Right cardiac atrium (tissue), 5 donors: ENCODE measurements around the gene AMFR. TPM values are rescaled to one million over a fixed set of nuclear protein-coding genes. Genes with fewer than 3 reads are reported as not detected.

Source experiments
- ATAC-seq, 2 donors: fragments of 200-7000 bp; cut with Tn5 transposase; one replicate each; pipeline versions ENCODE4 v1.8.0 to v1.9.1; 2020; ENCODE audit warnings: moderate library complexity in 2 of 2, mild to moderate bottlenecking in 1 of 2
- DNase-seq, 3 donors: peaks; one replicate each; pipeline ENCODE4 v3.0.0-alpha.2; 2020
- H3K27ac ChIP-seq: one replicate; pipeline ENCODE4 v1.5.1; 2013; ENCODE audit warnings: mild to moderate bottlenecking, low read length, control low read depth, moderate library complexity
- H3K27me3 ChIP-seq: one replicate; pipeline ENCODE4 v1.6.1; 2013; ENCODE audit not compliant: control insufficient read depth, insufficient read depth
- H3K4me1 ChIP-seq: one replicate; pipeline ENCODE4 v1.6.1; 2013; ENCODE audit warnings: low read length; ENCODE audit not compliant: control insufficient read depth, insufficient read depth
- H3K4me3 ChIP-seq: one replicate; pipeline ENCODE4 v1.5.1; 2013; ENCODE audit warnings: low read length, control low read depth
- H3K9me3 ChIP-seq: one replicate; pipeline ENCODE4 v1.6.1; 2013; ENCODE audit warnings: low read length; ENCODE audit not compliant: control insufficient read depth
- WGBS: extraction: QIAGEN DNeasy Blood & Tissue Kit; methylation state at CpG from one replicate; pipeline ENCODE4 v1.1.7; 2013; 5-methylcytosine and 5-hydroxymethylcytosine counted together
- intact Hi-C, 4 donors: fragments of 100-400 bp; cut with DNase I; formaldehyde crosslinking; loops; one replicate each; pipeline versions ENCODE4 v1.11.0 to v1.14.0; 2022 to 2023
- polyA plus RNA-seq: library from polyadenylated mRNA; stranded (reverse); fragments of 200-250 nt; gene quantifications from one replicate; pipeline ENCODE4 v1.2.3, GENCODE V29; 2013
- total RNA-seq, 4 donors: library from RNA; stranded (reverse); fragmentation: NEBNext Ultra II Directional; extraction: Animal tissue kit (Norgen Biotek cat#: 25700); gene quantifications; one replicate each; pipeline ENCODE4 v1.2.1, GENCODE V29; 2021
- donor health status: healthy with polysubstance abuse.
- donor health status: DM: no; HTN: yes; CAD: no.
- donor health status: DM: no; HTN: no; CAD: no.
- donor health status: DM: no; HTN: yes; CAD: no; lungs with severe emphysema.
- donor health status: DM: yes; HTN: yes; CAD: no.

The AMFR gene
- total and polyA plus RNA-seq, 5 donors, result 52.3 to 103 (median 89.5) TPM

GRCh38 chr16:56317998-56318826, 107.1 kb downstream of the AMFR start:
- Histone ChIP-seq H3K4me1 (no peaks in the 10 kb centered on the region), H3K9me3 (no peaks in the 10 kb centered on the region), H3K4me3 (peak overlapping the region; percentile 11), H3K27me3 (no peaks in the 10 kb centered on the region), H3K27ac (peak overlapping the region; percentile 6)
- DNase-seq (peak; percentile 85 to 95 (median 93)), ATAC-seq (peak; percentile 95 to 96)
- WGBS, result 12% methylated on average over 28 of the region's 28 CpGs
- intact Hi-C loops, result loop anchor here (2.0 to 10.0 kb wide), 6 partner anchors 123 to 376 kb away; partner anchors contain the start of gene GNAO1 (in 3 of the 4)

DNA sequence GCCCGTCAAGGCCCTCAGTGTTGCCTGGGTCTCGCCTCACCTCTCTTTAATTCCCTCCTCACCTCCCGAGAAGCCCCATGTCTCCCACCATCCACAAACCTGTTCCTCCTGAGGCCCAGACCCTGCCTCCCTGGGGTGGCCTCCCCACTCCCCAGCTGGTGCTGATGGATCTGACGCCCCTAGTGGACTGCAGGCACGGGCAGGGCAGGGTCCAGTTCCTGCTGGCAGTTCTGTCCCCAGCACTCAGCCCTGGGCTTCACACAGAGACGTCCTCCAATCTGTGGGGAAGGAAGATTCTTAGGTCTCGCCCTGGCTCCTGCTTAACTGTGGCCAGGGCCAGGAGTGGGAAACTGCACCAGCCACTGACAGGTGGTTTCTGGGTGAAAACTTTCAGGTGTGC, 108.8 kb downstream of the AMFR start:
- 78% methylated on average over 7 of the region's 7 CpGs for WGBS
- no peak overlapping the region for H3K27ac ChIP-seq
- DNase-seq (peak in 2 of 3 donors; percentile 38 to 48), ATAC-seq (no peak)
- H3K27me3 ChIP-seq, result no peaks in the 10 kb centered on the region
- no peak overlapping the region for H3K4me3 ChIP-seq
- peaks cover 3% of the 10 kb centered on the region for H3K4me1 ChIP-seq
- H3K9me3 ChIP-seq, result no peaks in the 10 kb centered on the region
- intact Hi-C loops, result loop anchor here in 3 of 4 donors (5.0 to 10.0 kb wide), 5 partner anchors 122 to 374 kb away; partner anchors contain the start of gene GNAO1 (in 3 of the 3)

DNA sequence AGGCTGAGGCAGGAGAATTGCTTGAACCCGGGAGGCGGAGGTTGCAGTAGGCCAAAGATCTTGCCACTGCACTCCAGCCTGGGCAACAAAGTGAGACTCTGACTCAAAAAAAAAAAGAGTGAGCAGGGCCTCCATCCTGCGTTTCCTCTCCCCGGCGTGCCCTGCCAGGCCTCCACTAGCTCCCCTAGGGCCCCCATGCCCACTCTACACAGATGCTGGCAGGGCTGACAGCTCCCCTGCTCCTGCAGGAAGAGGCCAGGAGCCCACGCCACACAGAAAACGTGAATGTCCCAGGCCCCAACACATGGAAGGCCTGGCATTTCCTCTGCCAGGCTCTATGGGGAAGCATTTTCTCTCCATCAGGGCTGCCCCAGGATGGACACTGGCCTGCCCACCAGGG, 109.4 kb downstream of the AMFR start:
- Histone ChIP-seq H3K9me3 (no peaks in the 10 kb centered on the region), H3K4me3 (no peak overlapping the region), H3K27ac (no peak overlapping the region), H3K4me1 (peaks cover 6% of the 10 kb centered on the region), H3K27me3 (no peaks in the 10 kb centered on the region)
- no peak for ATAC-seq
- DNase-seq, result no peak
- intact Hi-C loops, result loop anchor here in 3 of 4 donors (5.0 to 10.0 kb wide), 5 partner anchors 121 to 374 kb away; partner anchors contain the start of gene GNAO1 (in 3 of the 3)
- WGBS, result 93% methylated on average over 7 of the region's 7 CpGs

DNA sequence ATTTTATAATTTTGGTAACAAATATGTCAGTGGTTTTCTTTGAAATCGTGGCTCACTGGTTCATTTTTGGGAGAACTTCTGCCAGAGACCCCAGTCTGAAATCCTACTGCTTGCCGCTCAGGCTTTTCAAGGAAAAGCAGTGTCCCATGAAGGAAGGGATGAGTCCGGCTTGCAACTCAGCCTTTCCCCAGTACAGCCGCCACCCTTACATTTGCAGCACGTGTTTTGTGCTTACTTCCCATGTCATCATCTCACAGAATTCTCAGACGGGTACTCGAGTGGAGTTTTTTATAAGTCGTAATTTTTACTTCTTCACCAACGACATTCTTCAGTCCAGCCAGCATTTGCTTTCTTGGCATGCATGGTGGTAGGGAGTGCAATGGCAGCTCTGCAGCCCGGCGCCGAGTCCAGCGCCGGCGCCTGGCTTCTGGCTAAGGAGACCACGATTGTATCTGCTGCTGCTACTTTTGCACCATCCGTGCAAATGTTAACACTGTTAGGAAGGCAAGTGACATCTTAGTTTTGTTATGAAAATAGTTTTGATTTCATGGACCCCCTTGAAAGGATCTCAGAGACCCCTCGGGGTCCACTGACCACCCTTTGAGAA, 111.0 kb downstream of the AMFR start:
- Histone ChIP-seq H3K4me3 (no peak overlapping the region), H3K9me3 (no peaks in the 10 kb centered on the region), H3K27ac (no peak overlapping the region), H3K4me1 (peaks cover 6% of the 10 kb centered on the region), H3K27me3 (no peaks in the 10 kb centered on the region)
- 83% methylated on average over 18 of the region's 18 CpGs for WGBS
- intact Hi-C loops, result loop anchor here in 3 of 4 donors (10.0 kb wide), 3 partner anchors 120 to 370 kb away; partner anchors contain the start of gene GNAO1 (in 2 of the 3)
- no peak for DNase-seq
- no peak for ATAC-seq

DNA sequence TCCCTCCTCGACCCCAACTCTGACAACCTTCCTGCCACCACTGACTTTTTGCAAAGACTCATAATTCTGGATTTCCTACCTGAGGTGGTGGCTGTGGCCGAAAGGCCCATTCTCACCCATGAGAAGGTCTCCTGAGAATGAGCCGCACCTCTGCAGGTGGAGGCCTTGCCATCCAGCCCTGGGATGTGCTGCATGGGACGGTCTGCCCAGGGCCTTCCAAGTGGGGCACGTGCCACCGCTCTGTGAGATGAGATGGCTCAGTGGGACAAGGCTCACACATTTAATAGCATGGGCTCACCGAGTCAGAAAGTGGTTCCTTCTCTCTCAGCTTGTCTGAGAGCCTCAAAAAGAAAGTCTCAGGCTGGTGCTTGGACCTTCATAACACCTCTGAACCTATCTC, 112.8 kb downstream of the AMFR start:
- intact Hi-C loops, result loop anchor here in 3 of 4 donors (10.0 kb wide), 3 partner anchors 118 to 368 kb away; partner anchors contain the start of gene GNAO1 (in 2 of the 3)
- DNase-seq (peak in 1 of 3 donors; percentile 18), ATAC-seq (no peak)
- no peaks in the 10 kb centered on the region for H3K9me3 ChIP-seq
- WGBS, result 93% methylated on average over 7 of the region's 7 CpGs
- no peaks in the 10 kb centered on the region for H3K27me3 ChIP-seq
- H3K27ac ChIP-seq, result no peak overlapping the region
- H3K4me3 ChIP-seq, result no peak overlapping the region
- peaks cover 6% of the 10 kb centered on the region for H3K4me1 ChIP-seq

- no peaks in the 10 kb centered on the region for H3K9me3 ChIP-seq
- intact Hi-C loops, result loop anchor here in 3 of 4 donors (10.0 kb wide), 3 partner anchors 117 to 367 kb away; partner anchors contain the start of gene GNAO1 (in 2 of the 3)
- no peak overlapping the region for H3K4me3 ChIP-seq
- H3K27me3 ChIP-seq, result no peaks in the 10 kb centered on the region
- 52% methylated on average over 11 of the region's 11 CpGs for WGBS
- DNase-seq (no peak), ATAC-seq (peak in 1 of 2 donors; percentile 24)
- peaks cover 6% of the 10 kb centered on the region for H3K4me1 ChIP-seq
- no peak overlapping the region for H3K27ac ChIP-seq
Measured at GRCh38 chr16:56312028-56312300, 113.4 kb downstream of the AMFR start.

Other genes starting within 250 kb of the AMFR start
- gene GNAO1, start 234.1 kb downstream of the AMFR start, total RNA-seq, result 100 to 1,000 TPM in 3 of 4 donors, 10 to 100 TPM in 1; 96.7 to 163 (median 139) TPM
- gene GNAO1, start 234.1 kb downstream of the AMFR start, polyA plus RNA-seq, result 69.4 TPM
- 10 to 100 TPM; 72.9 to 80.7 (median 75.2) TPM for gene NUDT21, start 25.8 kb upstream of the AMFR start, total RNA-seq
- gene NUDT21, start 25.8 kb upstream of the AMFR start, polyA plus RNA-seq, result 23.0 TPM
- 10 to 100 TPM; 28.4 to 32.8 (median 30.2) TPM for gene OGFOD1, start 26.0 kb upstream of the AMFR start, total RNA-seq
- 15.5 TPM for gene OGFOD1, start 26.0 kb upstream of the AMFR start, polyA plus RNA-seq
- 10 to 100 TPM; 31.4 to 55.9 (median 39.8) TPM for gene BBS2, start 94.5 kb upstream of the AMFR start, total RNA-seq
- 37.7 TPM for gene BBS2, start 94.5 kb upstream of the AMFR start, polyA plus RNA-seq
- not detected for gene MT4, start 139.5 kb upstream of the AMFR start, total RNA-seq
- gene MT4, start 139.5 kb upstream of the AMFR start, polyA plus RNA-seq, result not detected
- gene MT3, start 164.0 kb upstream of the AMFR start, total RNA-seq, result 1 to 10 TPM; 2.0 to 6.1 (median 3.3) TPM
- gene MT3, start 164.0 kb upstream of the AMFR start, polyA plus RNA-seq, result 24.7 TPM
- gene MT2A, start 183.0 kb upstream of the AMFR start, total RNA-seq, result 100 to 1,000 TPM in 1 of 4 donors, 10 to 100 TPM in 3; 55.6 to 154 (median 83.4) TPM
- gene MT2A, start 183.0 kb upstream of the AMFR start, polyA plus RNA-seq, result 140 TPM
- 10 to 100 TPM; 58.7 to 88.4 (median 68.4) TPM for gene MT1E, start 200.2 kb upstream of the AMFR start, total RNA-seq
- gene MT1E, start 200.2 kb upstream of the AMFR start, polyA plus RNA-seq, result 129 TPM
- gene MT1M, start 207.1 kb upstream of the AMFR start, total RNA-seq, result 10 to 100 TPM in 1 of 4 donors, 1 to 10 TPM in 3; 3.0 to 26.7 (median 6.6) TPM
- gene MT1M, start 207.1 kb upstream of the AMFR start, polyA plus RNA-seq, result 18.0 TPM
- gene MT1A, start 213.1 kb upstream of the AMFR start, total RNA-seq, result 10 to 100 TPM in 1 of 4 donors, 1 to 10 TPM in 3; 1.6 to 27.5 (median 6.0) TPM
- gene MT1A, start 213.1 kb upstream of the AMFR start, polyA plus RNA-seq, result 73.4 TPM
- gene MT1B, start 226.3 kb upstream of the AMFR start, total RNA-seq, result not detected
- gene MT1B, start 226.3 kb upstream of the AMFR start, polyA plus RNA-seq, result not detected
- gene MT1F, start 232.4 kb upstream of the AMFR start, total RNA-seq, result 1 to 10 TPM; 1.3 to 3.9 (median 2.7) TPM
- 3.7 TPM for gene MT1F, start 232.4 kb upstream of the AMFR start, polyA plus RNA-seq
- 1 to 10 TPM in 1 of 4 donors, under 1 TPM in 1, not detected in 2; 0.71 to 1.1 TPM for gene MT1G, start 242.5 kb upstream of the AMFR start, total RNA-seq
- 8.0 TPM for gene MT1G, start 242.5 kb upstream of the AMFR start, polyA plus RNA-seq
- not detected for gene MT1H, start 244.3 kb upstream of the AMFR start, total RNA-seq
- gene MT1H, start 244.3 kb upstream of the AMFR start, polyA plus RNA-seq, result not detected